ENCODE measurements around the gene MOB1B.
"Not testable (repeated sequence)": the region's sequence is repeated elsewhere in the genome, so short reads cannot be mapped to it uniquely, and the experiment has no call there.

Gene MOB1B

GRCh38 chr4:71006203-71006907 is 104.2 kb downstream of the MOB1B start:
- H3K4me1 ChIP-seq (ENCODE audit: control insufficient read depth, insufficient read depth, low read length, poor library complexity, severe bottlenecking) = no peaks in the 10 kb centered on the region
- WGBS, 2 experiments (ENCODE audit: insufficient coverage in 2 of 2) = 93 to 94% methylated on average over 5 to 6 of the region's 6 CpGs
- no peak overlapping the region for H3K4me3 ChIP-seq (ENCODE audit: extremely low read depth, insufficient read depth, low read length, poor library complexity, severe bottlenecking)
- H3K36me3 ChIP-seq (ENCODE audit: control insufficient read depth, insufficient read depth, low read length) = peaks cover 22% of the 10 kb centered on the region
- no peaks in the 10 kb centered on the region for H3K9me3 ChIP-seq (ENCODE audit: control insufficient read depth, low read length)
- H3K27ac ChIP-seq (ENCODE audit: low read depth, low read length, severe bottlenecking) = no peak overlapping the region

GRCh38 chr4:71008196-71008595 is 106.0 kb downstream of the MOB1B start:
- 80 to 100% methylated on average over 1 of the region's 2 CpGs for WGBS, 2 experiments (ENCODE audit: insufficient coverage in 2 of 2)
- Histone ChIP-seq H3K4me3 (ENCODE audit: extremely low read depth, insufficient read depth, low read length, poor library complexity, severe bottlenecking) (no peak overlapping the region), H3K36me3 (ENCODE audit: control insufficient read depth, insufficient read depth, low read length) (peaks cover 23% of the 10 kb centered on the region), H3K9me3 (ENCODE audit: control insufficient read depth, low read length) (no peaks in the 10 kb centered on the region), H3K4me1 (ENCODE audit: control insufficient read depth, insufficient read depth, low read length, poor library complexity, severe bottlenecking) (no peaks in the 10 kb centered on the region), H3K27ac (ENCODE audit: low read depth, low read length, severe bottlenecking) (no peak overlapping the region)

DNA sequence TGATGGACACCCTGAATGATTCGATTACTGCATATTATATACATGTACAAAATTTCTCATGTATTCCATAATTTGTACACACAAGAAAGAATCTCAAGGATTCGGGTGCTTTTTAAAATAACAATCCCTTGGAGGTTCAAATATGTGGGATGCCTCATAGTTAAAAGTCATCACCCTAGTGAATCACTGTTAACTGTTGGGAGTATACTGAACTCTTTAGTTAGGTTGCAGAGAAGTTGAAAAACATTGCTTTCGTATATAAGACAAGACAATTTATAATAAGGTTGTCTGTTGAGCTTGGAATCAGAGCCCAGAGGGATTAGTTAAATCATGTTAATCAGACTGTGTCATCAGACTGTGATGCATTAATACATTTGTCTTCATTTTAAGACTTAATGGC is 106.9 kb downstream of the MOB1B start:
- 90% methylated on average over 2 of the region's 3 CpGs; no CpG with 5 or more reads in 1 of the 2 experiments for WGBS, 2 experiments (ENCODE audit: insufficient coverage in 2 of 2)
- H3K27ac ChIP-seq (ENCODE audit: low read depth, low read length, severe bottlenecking) = no peak overlapping the region
- no peak overlapping the region for H3K4me3 ChIP-seq (ENCODE audit: extremely low read depth, insufficient read depth, low read length, poor library complexity, severe bottlenecking)
- peaks cover 23% of the 10 kb centered on the region for H3K36me3 ChIP-seq (ENCODE audit: control insufficient read depth, insufficient read depth, low read length)
- H3K9me3 ChIP-seq (ENCODE audit: control insufficient read depth, low read length) = no peaks in the 10 kb centered on the region
- H3K4me1 ChIP-seq (ENCODE audit: control insufficient read depth, insufficient read depth, low read length, poor library complexity, severe bottlenecking) = no peaks in the 10 kb centered on the region

- no peak overlapping the region for H3K27ac ChIP-seq (ENCODE audit: low read depth, low read length, severe bottlenecking)
- no peak overlapping the region for H3K4me3 ChIP-seq (ENCODE audit: extremely low read depth, insufficient read depth, low read length, poor library complexity, severe bottlenecking)
- WGBS, 2 experiments (ENCODE audit: insufficient coverage in 2 of 2) = 20% methylated on average over 1 of the region's 3 CpGs; no CpG with 5 or more reads in 1 of the 2 experiments
- no peaks in the 10 kb centered on the region for H3K4me1 ChIP-seq (ENCODE audit: control insufficient read depth, insufficient read depth, low read length, poor library complexity, severe bottlenecking)
- H3K9me3 ChIP-seq (ENCODE audit: control insufficient read depth, low read length) = no peaks in the 10 kb centered on the region
- peaks cover 21% of the 10 kb centered on the region for H3K36me3 ChIP-seq (ENCODE audit: control insufficient read depth, insufficient read depth, low read length)
These were observed 107.9 kb downstream of the MOB1B start for GRCh38 chr4:71009890-71010588.

- H3K36me3 ChIP-seq (ENCODE audit: control insufficient read depth, insufficient read depth, low read length) = peaks cover 17% of the 10 kb centered on the region
- 87 to 100% methylated on average over 4 of the region's 4 CpGs for WGBS, 2 experiments (ENCODE audit: insufficient coverage in 2 of 2)
- H3K4me3 ChIP-seq (ENCODE audit: extremely low read depth, insufficient read depth, low read length, poor library complexity, severe bottlenecking) = no peak overlapping the region
- H3K9me3 ChIP-seq (ENCODE audit: control insufficient read depth, low read length) = no peaks in the 10 kb centered on the region
- no peaks in the 10 kb centered on the region for H3K4me1 ChIP-seq (ENCODE audit: control insufficient read depth, insufficient read depth, low read length, poor library complexity, severe bottlenecking)
- H3K27ac ChIP-seq (ENCODE audit: low read depth, low read length, severe bottlenecking) = no peak overlapping the region
These were observed 109.3 kb downstream of the MOB1B start for GRCh38 chr4:71011451-71011850.

DNA sequence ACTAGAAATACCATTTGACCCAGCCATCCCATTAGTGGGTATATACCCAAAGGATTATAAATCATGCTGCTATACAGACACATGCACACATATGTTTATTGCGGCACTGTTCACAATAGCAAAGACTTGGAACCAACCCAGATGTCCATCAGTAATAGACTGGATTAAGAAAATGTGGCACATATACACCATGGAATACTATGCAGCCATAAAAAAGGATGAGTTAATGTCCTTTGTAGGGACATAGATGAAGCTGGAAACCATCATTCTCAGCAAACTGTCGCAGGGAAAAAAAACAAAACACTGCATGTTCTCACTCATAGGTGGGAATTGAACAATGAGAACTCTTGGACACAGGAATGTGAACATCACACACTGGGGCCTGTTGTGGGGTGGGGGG is 115.2 kb downstream of the MOB1B start:
- peaks cover 11% of the 10 kb centered on the region for H3K36me3 ChIP-seq (ENCODE audit: control insufficient read depth, insufficient read depth, low read length)
- not testable (repeated sequence) for H3K9me3 ChIP-seq (ENCODE audit: control insufficient read depth, low read length); H3K27ac ChIP-seq (ENCODE audit: low read depth, low read length, severe bottlenecking); H3K4me3 ChIP-seq (ENCODE audit: extremely low read depth, insufficient read depth, low read length, poor library complexity, severe bottlenecking); H3K4me1 ChIP-seq (ENCODE audit: control insufficient read depth, insufficient read depth, low read length, poor library complexity, severe bottlenecking)
- no CpG with 5 or more reads among the region's 2 CpGs for WGBS, 2 experiments (ENCODE audit: insufficient coverage in 2 of 2)

DNA sequence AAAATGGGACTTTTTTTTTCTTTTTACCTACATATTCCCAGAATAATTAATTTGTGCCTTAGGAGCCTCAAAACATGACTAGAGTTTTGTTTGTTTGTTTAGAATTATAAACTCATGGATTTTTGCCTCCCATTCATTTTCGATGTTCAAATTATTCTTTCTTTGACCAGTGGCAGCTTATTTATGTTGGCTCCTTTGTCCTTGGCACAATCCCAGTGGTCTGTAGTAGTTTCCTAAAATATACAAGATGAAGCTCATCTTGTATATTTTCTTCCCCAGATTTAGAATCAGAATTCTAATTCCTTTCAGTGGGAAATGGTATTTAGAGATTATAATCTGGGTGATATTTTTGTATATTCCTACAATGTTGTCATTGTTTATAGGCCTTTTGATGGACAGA is 118.4 kb downstream of the MOB1B start:
- Histone ChIP-seq H3K4me3 (ENCODE audit: extremely low read depth, insufficient read depth, low read length, poor library complexity, severe bottlenecking) (no peak overlapping the region), H3K9me3 (ENCODE audit: control insufficient read depth, low read length) (no peaks in the 10 kb centered on the region), H3K36me3 (ENCODE audit: control insufficient read depth, insufficient read depth, low read length) (peaks cover 23% of the 10 kb centered on the region), H3K27ac (ENCODE audit: low read depth, low read length, severe bottlenecking) (no peak overlapping the region), H3K4me1 (ENCODE audit: control insufficient read depth, insufficient read depth, low read length, poor library complexity, severe bottlenecking) (no peaks in the 10 kb centered on the region)
- WGBS, 2 experiments (ENCODE audit: insufficient coverage in 2 of 2) = no CpG with 5 or more reads among the region's 1 CpG

- no CpG with 5 or more reads among the region's 3 CpGs for WGBS, 2 experiments (ENCODE audit: insufficient coverage in 2 of 2)
- no peak overlapping the region for H3K27ac ChIP-seq (ENCODE audit: low read depth, low read length, severe bottlenecking)
- no peaks in the 10 kb centered on the region for H3K4me1 ChIP-seq (ENCODE audit: control insufficient read depth, insufficient read depth, low read length, poor library complexity, severe bottlenecking)
- peaks cover 42% of the 10 kb centered on the region for H3K36me3 ChIP-seq (ENCODE audit: control insufficient read depth, insufficient read depth, low read length)
- H3K4me3 ChIP-seq (ENCODE audit: extremely low read depth, insufficient read depth, low read length, poor library complexity, severe bottlenecking) = no peak overlapping the region
- no peaks in the 10 kb centered on the region for H3K9me3 ChIP-seq (ENCODE audit: control insufficient read depth, low read length)
These were observed 123.5 kb downstream of the MOB1B start for GRCh38 chr4:71025654-71026053.

DNA sequence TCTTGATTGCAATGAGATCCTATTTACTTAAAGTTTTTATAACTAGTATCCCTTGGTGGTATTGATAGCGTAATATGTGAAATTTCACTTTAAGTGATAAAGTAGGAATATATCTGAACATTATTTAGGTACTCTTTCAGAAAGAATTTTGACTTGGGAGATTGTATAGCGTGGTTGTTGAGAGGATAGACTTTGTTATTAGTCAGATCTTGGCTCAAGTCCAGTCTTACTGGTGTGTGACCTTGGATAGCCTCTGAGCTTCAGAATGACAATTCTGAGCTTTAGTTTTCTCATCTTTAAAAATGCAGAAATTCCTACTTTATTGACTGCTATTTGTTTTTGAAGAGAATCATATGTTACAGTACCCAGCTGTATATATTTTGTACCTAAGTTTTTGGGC is 123.9 kb downstream of the MOB1B start:
- Histone ChIP-seq H3K27ac (ENCODE audit: low read depth, low read length, severe bottlenecking) (no peak overlapping the region), H3K4me1 (ENCODE audit: control insufficient read depth, insufficient read depth, low read length, poor library complexity, severe bottlenecking) (no peaks in the 10 kb centered on the region), H3K9me3 (ENCODE audit: control insufficient read depth, low read length) (no peaks in the 10 kb centered on the region), H3K4me3 (ENCODE audit: extremely low read depth, insufficient read depth, low read length, poor library complexity, severe bottlenecking) (no peak overlapping the region), H3K36me3 (ENCODE audit: control insufficient read depth, insufficient read depth, low read length) (peaks cover 43% of the 10 kb centered on the region)
- 86 to 100% methylated on average over 1 of the region's 2 CpGs for WGBS, 2 experiments (ENCODE audit: insufficient coverage in 2 of 2)

GRCh38 chr4:71027611-71028010 is 125.4 kb downstream of the MOB1B start:
- no peaks in the 10 kb centered on the region for H3K9me3 ChIP-seq (ENCODE audit: control insufficient read depth, low read length)
- no peaks in the 10 kb centered on the region for H3K4me1 ChIP-seq (ENCODE audit: control insufficient read depth, insufficient read depth, low read length, poor library complexity, severe bottlenecking)

DNA sequence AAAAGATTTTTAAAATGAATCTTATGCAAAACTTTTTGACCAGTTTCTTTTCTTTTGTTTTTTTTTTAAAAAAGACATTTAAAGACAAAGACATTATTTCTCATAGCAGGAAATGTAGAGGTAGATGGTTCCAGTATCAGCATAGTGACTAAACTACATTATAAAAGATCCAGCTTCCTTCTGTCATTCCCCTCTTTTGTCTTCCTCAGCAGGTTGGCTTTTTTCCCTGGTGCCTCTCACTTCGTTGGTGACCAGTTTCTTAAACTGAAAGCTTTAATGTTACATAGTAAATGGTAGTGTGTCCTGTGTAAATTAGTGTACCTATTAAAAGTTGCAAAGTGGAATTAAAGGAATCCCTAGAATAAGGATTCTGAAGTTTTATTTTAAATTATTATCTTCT is 127.3 kb downstream of the MOB1B start:
- Histone ChIP-seq H3K4me3 (ENCODE audit: extremely low read depth, insufficient read depth, low read length, poor library complexity, severe bottlenecking) (no peak overlapping the region), H3K9me3 (ENCODE audit: control insufficient read depth, low read length) (no peaks in the 10 kb centered on the region), H3K36me3 (ENCODE audit: control insufficient read depth, insufficient read depth, low read length) (peaks cover 45% of the 10 kb centered on the region), H3K4me1 (ENCODE audit: control insufficient read depth, insufficient read depth, low read length, poor library complexity, severe bottlenecking) (no peaks in the 10 kb centered on the region), H3K27ac (ENCODE audit: low read depth, low read length, severe bottlenecking) (no peak overlapping the region)
- no CpG with 5 or more reads among the region's 1 CpG for WGBS, 2 experiments (ENCODE audit: insufficient coverage in 2 of 2)

More at GRCh38 chr4:71027611-71028010, 125.4 kb downstream of the MOB1B start:
- no CpG with 5 or more reads among the region's 1 CpG for WGBS, 2 experiments (ENCODE audit: insufficient coverage in 2 of 2)
- Histone ChIP-seq H3K4me3 (ENCODE audit: extremely low read depth, insufficient read depth, low read length, poor library complexity, severe bottlenecking) (no peak overlapping the region), H3K36me3 (ENCODE audit: control insufficient read depth, insufficient read depth, low read length) (peaks cover 48% of the 10 kb centered on the region), H3K27ac (ENCODE audit: low read depth, low read length, severe bottlenecking) (no peak overlapping the region)

Data from mesodermal cell (in vitro differentiated cells).